Activated CD4-positive, alpha-beta memory T cell treated with anti-CD3 and anti-CD28 coated beads for 36 hours (primary cell): Measurements from ENCODE around the gene RMDN3. TPM values are rescaled to one million over a fixed set of nuclear protein-coding genes. Genes with fewer than 3 reads are reported as not detected.
A peak's percentile ranks its signal among the peaks of the same experiment; 100 is the strongest.

ENCODE experiments used
- CTCF ChIA-PET: fragments of 350-600 bp; sonication (Branson Sonifier 250); formaldehyde crosslinking; loops from one replicate; lab custom pipeline; 2021; ENCODE audit warnings: antibody characterized with exemption, inconsistent platforms; lab: Charles Lee
- POLR2A ChIA-PET: fragments of 350-600 bp; sonication (Branson Sonifier 250); formaldehyde crosslinking; loops from one replicate; lab custom pipeline; 2021; ENCODE audit warnings: antibody characterized with exemption; lab: Charles Lee
- DNase-seq: peaks from one replicate; pipeline ENCODE4 v3.0.0-alpha.2; 2020
- H3K27ac Mint-ChIP-seq: one replicate; pipeline ENCODE4 v1.8.0; 2021; ENCODE audit warnings: mixed read lengths
- H3K27me3 Mint-ChIP-seq: one replicate; pipeline ENCODE4 v1.8.0; 2021; ENCODE audit warnings: mixed read lengths
- H3K36me3 Mint-ChIP-seq: one replicate; pipeline ENCODE4 v1.8.0; 2021; ENCODE audit warnings: mixed read lengths
- H3K4me1 Mint-ChIP-seq: one replicate; pipeline ENCODE4 v1.8.0; 2021; ENCODE audit warnings: low read depth, mixed read lengths
- H3K4me3 Mint-ChIP-seq: one replicate; pipeline ENCODE4 v1.8.0; 2021; ENCODE audit warnings: mild to moderate bottlenecking, mixed read lengths
- H3K9me3 Mint-ChIP-seq: one replicate; pipeline ENCODE4 v1.8.0; 2021; ENCODE audit warnings: mixed read lengths
- intact Hi-C: fragments of 100-400 bp; cut with micrococcal nuclease; formaldehyde crosslinking; loops from one replicate; pipeline ENCODE4 v1.15.1; 2023
- total RNA-seq, 2 experiments: library from RNA; stranded (reverse); gene quantifications; one replicate each; pipeline ENCODE4 v1.2.3, GENCODE V29; 2021

RMDN3 gene
- total RNA-seq, 2 experiments from 2014 or later, result 22.6 to 22.7 TPM

- Mint-ChIP-seq H3K4me3 (peak overlapping the region; percentile 91), H3K9me3 (no peaks in the 10 kb centered on the region), H3K36me3 (peaks cover 30% of the 10 kb centered on the region), H3K27ac (peak overlapping the region; percentile 98), H3K4me1 (peaks cover 21% of the 10 kb centered on the region), H3K27me3 (no peaks in the 10 kb centered on the region)
- intact Hi-C loops, result loop anchor here (1.0 to 10.0 kb wide), 8 partner anchors 15 to 289 kb away; partner anchors contain the start of genes CCDC32, DNAJC17, IVD and RMDN3
- POLR2A ChIA-PET, result interaction anchor here (0.6 to 2.5 kb wide), 19 partner anchors 11 to 533 kb away, joined by 3 to 18 read pairs (median 4); partner anchors contain the start of genes BUB1B, C15orf62, DNAJC17 and GCHFR
- CTCF ChIA-PET, result interaction anchor here (0.8 to 2.4 kb wide), 17 partner anchors 9 to 537 kb away, joined by 3 to 17 read pairs (median 5); partner anchors contain the start of genes CHP1, RHOV and VPS18
- peak; percentile 24 for DNase-seq
These were observed 61.0 kb downstream of the RMDN3 start for GRCh38 chr15:40693904-40694687.

- POLR2A ChIA-PET, result no interaction called here
- CTCF ChIA-PET, result no interaction called here
- intact Hi-C loops, result loop anchor here (10.0 kb wide), 1 partner anchor 287 kb away; the partner anchor contains the start of gene IVD
These were observed 63.3 kb downstream of the RMDN3 start for GRCh38 chr15:40691737-40692136.

GRCh38 chr15:40688932-40689799 is 65.9 kb downstream of the RMDN3 start:
- H3K27ac Mint-ChIP-seq, result no peak overlapping the region
- intact Hi-C loops, result no loop called here
- DNase-seq, result no peak
- POLR2A ChIA-PET, result no interaction called here
- no peaks in the 10 kb centered on the region for H3K27me3 Mint-ChIP-seq
- CTCF ChIA-PET, result interaction anchor here (1.5 kb wide), 1 partner anchor 170 kb away, joined by 3 read pairs; no protein-coding TSS in a partner anchor
- H3K4me1 Mint-ChIP-seq, result peaks cover 7% of the 10 kb centered on the region
- no peaks in the 10 kb centered on the region for H3K9me3 Mint-ChIP-seq
- H3K4me3 Mint-ChIP-seq, result no peak overlapping the region
- peaks cover 3% of the 10 kb centered on the region for H3K36me3 Mint-ChIP-seq

More at GRCh38 chr15:40691737-40692136, 63.3 kb downstream of the RMDN3 start:
- Mint-ChIP-seq H3K9me3 (no peaks in the 10 kb centered on the region), H3K27ac (no peak overlapping the region), H3K4me1 (peaks cover 14% of the 10 kb centered on the region), H3K27me3 (no peaks in the 10 kb centered on the region), H3K4me3 (no peak overlapping the region), H3K36me3 (peaks cover 15% of the 10 kb centered on the region)
- DNase-seq, result no peak

Other genes starting within 250 kb of the RMDN3 start
- gene CCDC32, start 190.2 kb downstream of the RMDN3 start, total RNA-seq, result 10 to 100 TPM; 28.6 to 29.2 TPM
- gene RPUSD2, start 186.0 kb downstream of the RMDN3 start, total RNA-seq, result 10 to 100 TPM; 12.7 to 13.7 TPM
- gene KNL1, start 161.0 kb downstream of the RMDN3 start, total RNA-seq, result 10 to 100 TPM; 32.8 to 33.1 TPM
- gene RAD51, start 60.1 kb downstream of the RMDN3 start, total RNA-seq, result 10 to 100 TPM; 67.1 to 70.0 TPM
- 10 to 100 TPM; 36.0 to 40.2 TPM for gene GCHFR, start 8.8 kb upstream of the RMDN3 start, total RNA-seq
- gene C15orf62, start 14.7 kb upstream of the RMDN3 start, total RNA-seq, result under 1 TPM; 0.39 to 0.43 TPM
- 10 to 100 TPM; 22.8 to 26.1 TPM for gene ZFYVE19, start 51.8 kb upstream of the RMDN3 start, total RNA-seq
- gene DNAJC17, start 52.2 kb upstream of the RMDN3 start, total RNA-seq, result 10 to 100 TPM; 32.5 to 34.5 TPM
- gene PPP1R14D, start 73.5 kb upstream of the RMDN3 start, total RNA-seq, result not detected
- 10 to 100 TPM; 11.3 to 13.1 TPM for gene SPINT1, start 88.8 kb upstream of the RMDN3 start, total RNA-seq
- under 1 TPM; 0.29 to 0.53 TPM for gene RHOV, start 119.0 kb upstream of the RMDN3 start, total RNA-seq
- 1 to 10 TPM; 7.8 to 8.8 TPM for gene VPS18, start 139.2 kb upstream of the RMDN3 start, total RNA-seq
- not detected for gene DLL4, start 174.1 kb upstream of the RMDN3 start, total RNA-seq
- gene CHAC1, start 198.2 kb upstream of the RMDN3 start, total RNA-seq, result 10 to 100 TPM; 21.6 to 22.3 TPM